Nephron progenitor cell (in vitro differentiated cells): Measurements from ENCODE around the gene CALHM5.
A peak's percentile ranks its signal among the peaks of the same experiment; 100 is the strongest.

Experiments
- DNase-seq: peaks from one replicate; pipeline ENCODE4 v3.0.0; 2021
- H3K27ac Mint-ChIP-seq: 2 replicates; pipeline ENCODE4 v1.8.0; 2021; ENCODE audit warnings: mild to moderate bottlenecking, moderate library complexity, mixed read lengths
- H3K27me3 Mint-ChIP-seq: 2 replicates; pipeline ENCODE4 v1.8.0; 2021; ENCODE audit warnings: mild to moderate bottlenecking, low read depth, mixed read lengths; ENCODE audit not compliant: poor library complexity
- H3K36me3 Mint-ChIP-seq: 2 replicates; pipeline ENCODE4 v1.8.0; 2021; ENCODE audit warnings: low read depth, mixed read lengths
- H3K4me1 Mint-ChIP-seq: 2 replicates; pipeline ENCODE4 v1.8.0; 2021; ENCODE audit warnings: mixed read lengths
- H3K4me3 Mint-ChIP-seq: 2 replicates; pipeline ENCODE4 v1.8.0; 2021; ENCODE audit warnings: mild to moderate bottlenecking, moderate library complexity, mixed read lengths
- H3K9me3 Mint-ChIP-seq: 2 replicates; pipeline ENCODE4 v1.8.0; 2021; ENCODE audit warnings: mild to moderate bottlenecking, moderate library complexity, mixed read lengths
- TF ChIP-seq, protein P1 (sequence below): fragments of 200-600 bp; sonication (generic); IDR thresholded peaks from 2 replicates; pipeline ENCODE4 v1.5.0; 2021; ENCODE audit warnings: antibody characterized with exemption

CALHM5 gene, protein sequence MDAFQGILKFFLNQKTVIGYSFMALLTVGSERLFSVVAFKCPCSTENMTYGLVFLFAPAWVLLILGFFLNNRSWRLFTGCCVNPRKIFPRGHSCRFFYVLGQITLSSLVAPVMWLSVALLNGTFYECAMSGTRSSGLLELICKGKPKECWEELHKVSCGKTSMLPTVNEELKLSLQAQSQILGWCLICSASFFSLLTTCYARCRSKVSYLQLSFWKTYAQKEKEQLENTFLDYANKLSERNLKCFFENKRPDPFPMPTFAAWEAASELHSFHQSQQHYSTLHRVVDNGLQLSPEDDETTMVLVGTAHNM

DNA sequence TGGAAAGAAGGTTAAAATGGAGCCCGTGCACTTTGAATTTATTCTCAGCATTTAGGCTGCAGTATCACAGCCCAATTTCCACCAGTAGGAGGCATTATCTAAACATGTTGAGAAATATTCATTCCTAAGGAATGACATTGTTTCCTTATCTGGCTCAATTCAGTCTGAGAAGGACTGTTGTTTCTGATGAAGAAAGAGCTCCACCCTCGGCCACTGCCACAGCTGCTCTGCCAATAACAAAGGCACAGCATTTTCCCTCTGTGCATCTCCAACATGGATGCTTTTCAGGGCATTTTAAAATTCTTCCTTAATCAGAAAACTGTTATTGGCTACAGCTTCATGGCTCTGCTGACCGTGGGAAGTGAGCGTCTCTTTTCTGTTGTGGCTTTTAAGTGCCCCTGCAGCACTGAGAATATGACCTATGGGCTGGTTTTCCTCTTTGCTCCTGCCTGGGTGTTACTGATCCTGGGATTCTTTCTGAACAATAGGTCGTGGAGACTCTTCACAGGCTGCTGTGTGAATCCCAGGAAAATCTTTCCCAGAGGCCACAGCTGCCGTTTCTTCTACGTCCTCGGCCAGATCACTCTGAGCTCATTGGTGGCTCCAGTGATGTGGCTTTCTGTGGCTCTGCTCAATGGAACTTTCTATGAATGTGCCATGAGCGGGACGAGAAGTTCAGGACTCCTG is at the start of gene CALHM5:
Gene CALHM5, plus strand, starts transcription at position 216 of the 687 bp plus-strand sequence. Its CDS starts 58 bp downstream, at position 274.
- H3K27ac Mint-ChIP-seq, result peak within 1 kb of the TSS; percentile 84
- no peak for DNase-seq
- H3K4me1 Mint-ChIP-seq, result no peaks in the 10 kb centered on the region
- peaks cover 19% of the 10 kb centered on the region for H3K9me3 Mint-ChIP-seq
- TF ChIP-seq, protein P1, sequence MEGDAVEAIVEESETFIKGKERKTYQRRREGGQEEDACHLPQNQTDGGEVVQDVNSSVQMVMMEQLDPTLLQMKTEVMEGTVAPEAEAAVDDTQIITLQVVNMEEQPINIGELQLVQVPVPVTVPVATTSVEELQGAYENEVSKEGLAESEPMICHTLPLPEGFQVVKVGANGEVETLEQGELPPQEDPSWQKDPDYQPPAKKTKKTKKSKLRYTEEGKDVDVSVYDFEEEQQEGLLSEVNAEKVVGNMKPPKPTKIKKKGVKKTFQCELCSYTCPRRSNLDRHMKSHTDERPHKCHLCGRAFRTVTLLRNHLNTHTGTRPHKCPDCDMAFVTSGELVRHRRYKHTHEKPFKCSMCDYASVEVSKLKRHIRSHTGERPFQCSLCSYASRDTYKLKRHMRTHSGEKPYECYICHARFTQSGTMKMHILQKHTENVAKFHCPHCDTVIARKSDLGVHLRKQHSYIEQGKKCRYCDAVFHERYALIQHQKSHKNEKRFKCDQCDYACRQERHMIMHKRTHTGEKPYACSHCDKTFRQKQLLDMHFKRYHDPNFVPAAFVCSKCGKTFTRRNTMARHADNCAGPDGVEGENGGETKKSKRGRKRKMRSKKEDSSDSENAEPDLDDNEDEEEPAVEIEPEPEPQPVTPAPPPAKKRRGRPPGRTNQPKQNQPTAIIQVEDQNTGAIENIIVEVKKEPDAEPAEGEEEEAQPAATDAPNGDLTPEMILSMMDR, result peak; percentile 27
- no peak within 1 kb of the TSS for H3K4me3 Mint-ChIP-seq
- H3K27me3 Mint-ChIP-seq, result no peaks in the 10 kb centered on the region
- no peaks in the 10 kb centered on the region for H3K36me3 Mint-ChIP-seq

DNA sequence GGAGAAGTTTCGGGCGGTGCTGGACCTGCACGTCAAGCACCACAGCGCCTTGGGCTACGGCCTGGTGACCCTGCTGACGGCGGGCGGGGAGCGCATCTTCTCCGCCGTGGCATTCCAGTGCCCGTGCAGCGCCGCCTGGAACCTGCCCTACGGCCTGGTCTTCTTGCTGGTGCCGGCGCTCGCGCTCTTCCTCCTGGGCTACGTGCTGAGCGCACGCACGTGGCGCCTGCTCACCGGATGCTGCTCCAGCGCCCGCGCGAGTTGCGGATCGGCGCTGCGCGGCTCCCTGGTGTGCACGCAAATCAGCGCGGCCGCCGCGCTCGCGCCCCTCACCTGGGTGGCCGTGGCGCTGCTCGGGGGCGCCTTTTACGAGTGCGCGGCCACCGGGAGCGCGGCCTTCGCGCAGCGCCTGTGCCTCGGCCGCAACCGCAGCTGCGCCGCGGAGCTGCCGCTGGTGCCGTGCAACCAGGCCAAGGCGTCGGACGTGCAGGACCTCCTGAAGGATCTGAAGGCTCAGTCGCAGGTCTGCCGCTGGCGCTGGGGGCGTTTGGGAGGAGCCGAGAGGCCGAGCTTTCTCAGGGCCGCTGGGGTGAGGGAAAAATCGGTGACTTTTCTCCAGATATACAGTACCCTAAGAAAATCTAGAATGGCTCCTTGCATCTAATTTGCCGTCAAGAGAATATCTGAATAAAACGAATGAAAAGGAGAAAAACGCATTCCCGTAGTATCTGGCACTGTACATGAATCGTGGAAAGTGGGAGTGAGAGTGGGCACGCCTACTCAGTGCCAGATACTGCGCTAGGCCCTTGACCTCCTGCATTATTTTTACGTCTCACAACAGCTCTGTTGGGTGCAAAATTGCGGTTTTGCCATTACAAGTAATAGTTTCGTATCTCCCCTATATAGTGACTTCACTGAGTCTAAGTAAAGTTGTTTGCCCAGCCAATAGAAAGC is 49.2 kb upstream of the CALHM5 start:
- Mint-ChIP-seq H3K27me3 (peaks cover 72% of the 10 kb centered on the region), H3K27ac (no peak overlapping the region), H3K36me3 (no peaks in the 10 kb centered on the region), H3K9me3 (no peaks in the 10 kb centered on the region), H3K4me1 (peaks cover 20% of the 10 kb centered on the region), H3K4me3 (peak overlapping the region; percentile 75)
- TF ChIP-seq, protein P1, result no peak
- peak; percentile 76 for DNase-seq

DNA sequence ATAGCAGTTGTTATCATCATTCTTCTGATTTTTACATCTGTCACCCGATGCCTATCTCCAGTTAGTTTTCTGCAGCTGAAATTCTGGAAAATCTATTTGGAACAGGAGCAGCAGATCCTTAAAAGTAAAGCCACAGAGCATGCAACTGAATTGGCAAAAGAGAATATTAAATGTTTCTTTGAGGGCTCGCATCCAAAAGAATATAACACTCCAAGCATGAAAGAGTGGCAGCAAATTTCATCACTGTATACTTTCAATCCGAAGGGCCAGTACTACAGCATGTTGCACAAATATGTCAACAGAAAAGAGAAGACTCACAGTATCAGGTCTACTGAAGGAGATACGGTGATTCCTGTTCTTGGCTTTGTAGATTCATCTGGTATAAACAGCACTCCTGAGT is 48.1 kb upstream of the CALHM5 start:
- H3K27ac Mint-ChIP-seq, result no peak overlapping the region
- peak overlapping the region; percentile 75 for H3K4me3 Mint-ChIP-seq
- TF ChIP-seq, protein P1, result no peak
- no peaks in the 10 kb centered on the region for H3K9me3 Mint-ChIP-seq
- DNase-seq, result no peak
- H3K36me3 Mint-ChIP-seq, result no peaks in the 10 kb centered on the region
- peaks cover 73% of the 10 kb centered on the region for H3K27me3 Mint-ChIP-seq
- H3K4me1 Mint-ChIP-seq, result peaks cover 20% of the 10 kb centered on the region

DNA sequence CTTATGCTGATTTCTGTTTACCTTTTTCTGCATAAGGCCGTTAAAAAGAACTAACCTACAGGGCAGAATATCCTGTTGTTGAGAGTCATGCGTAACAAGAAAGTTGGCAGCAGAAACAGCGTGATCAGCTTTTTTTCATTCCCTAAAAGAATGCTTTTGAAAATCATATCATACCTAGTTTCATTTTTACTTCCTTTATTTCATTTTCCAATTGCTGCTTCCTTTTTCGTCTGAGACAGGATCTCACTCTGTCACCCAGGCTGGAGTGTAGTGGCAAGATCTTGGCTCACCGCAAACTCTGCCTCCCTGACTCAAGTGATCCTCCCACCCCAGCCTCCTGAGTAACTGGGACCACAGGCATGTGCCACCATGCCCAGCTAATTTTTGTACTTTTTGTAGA is 46.2 kb upstream of the CALHM5 start:
- no peak for DNase-seq
- H3K27ac Mint-ChIP-seq, result no peak overlapping the region
- peaks cover 20% of the 10 kb centered on the region for H3K4me1 Mint-ChIP-seq
- no peak overlapping the region for H3K4me3 Mint-ChIP-seq
- TF ChIP-seq, protein P1, result no peak
- no peaks in the 10 kb centered on the region for H3K36me3 Mint-ChIP-seq
- H3K27me3 Mint-ChIP-seq, result peaks cover 57% of the 10 kb centered on the region
- H3K9me3 Mint-ChIP-seq, result no peaks in the 10 kb centered on the region

DNA sequence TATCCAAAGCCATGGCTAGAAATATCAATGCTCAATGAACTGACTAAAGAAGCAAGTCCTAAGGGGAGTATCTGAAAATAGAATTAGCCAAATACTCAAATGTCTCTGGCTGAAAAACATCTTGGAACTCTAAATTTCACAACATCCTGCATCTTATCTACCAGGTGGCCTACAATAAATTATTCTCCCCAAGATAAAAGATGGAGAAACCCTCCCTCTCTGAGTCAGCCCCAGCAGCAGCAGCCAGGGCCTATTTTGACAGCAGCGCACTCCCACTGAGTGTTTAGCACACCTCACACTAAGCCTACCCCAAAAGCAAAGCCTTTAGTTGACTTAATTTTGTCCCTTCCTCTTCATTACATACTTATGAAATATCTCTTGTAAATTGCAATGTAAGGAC is 44.3 kb upstream of the CALHM5 start:
- Mint-ChIP-seq H3K36me3 (no peaks in the 10 kb centered on the region), H3K9me3 (no peaks in the 10 kb centered on the region), H3K4me1 (peaks cover 10% of the 10 kb centered on the region), H3K27ac (no peak overlapping the region), H3K4me3 (no peak overlapping the region), H3K27me3 (peaks cover 38% of the 10 kb centered on the region)
- TF ChIP-seq, protein P1, result no peak
- DNase-seq, result no peak
